Fibroblast of villous mesenchyme (primary cell): Measurements from ENCODE around the gene RNF215. TPM values are rescaled to one million over a fixed set of nuclear protein-coding genes. Genes with fewer than 3 reads are reported as not detected.

ENCODE experiments used
- DNase-seq: peaks from one replicate; pipeline ENCODE4 v3.0.0-alpha.2; 2010; ENCODE audit warnings: low read depth
- H3K4me3 ChIP-seq: 2 replicates; pipeline ENCODE4 v1.5.1; 2011; ENCODE audit warnings: low read depth, mild to moderate bottlenecking, low read length
- total RNA-seq: library from RNA; depleted of rRNA; stranded (reverse); fragments of >200 nt; gene quantifications from 2 replicates; pipeline ENCODE4 v1.2.3, GENCODE V29; 2012
- TF ChIP-seq, protein P1 (sequence below): IDR thresholded peaks from 2 replicates; pipeline ENCODE4 v1.5.1; 2012; ENCODE audit warnings: low read depth, mild to moderate bottlenecking, low read length; ENCODE audit not compliant: insufficient read depth

RNF215 gene
- total RNA-seq, 1 donor, result 20.3 TPM

DNA sequence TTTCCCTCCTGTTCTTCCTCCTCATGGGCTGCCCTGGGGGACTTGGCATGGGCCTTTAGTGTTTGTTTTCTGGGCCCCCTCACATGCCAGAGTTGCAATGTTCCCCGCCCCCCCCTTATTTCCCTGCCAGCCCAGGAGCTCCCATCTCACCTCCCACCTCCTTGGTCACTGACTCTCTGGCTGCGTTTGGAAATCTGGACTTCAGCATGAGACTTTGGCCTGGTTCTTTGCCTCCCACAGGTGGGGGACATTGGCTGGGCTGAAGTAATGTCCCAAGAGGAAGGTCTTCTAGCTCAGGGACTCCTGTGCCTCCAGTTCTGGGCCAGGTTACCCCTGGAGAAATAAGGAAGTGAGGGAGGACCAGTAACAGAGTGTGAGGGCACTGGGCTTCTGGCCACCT lies 45.3 kb upstream of the RNF215 start:
- H3K4me3 ChIP-seq, result no peak overlapping the region
- no peak for DNase-seq
- TF ChIP-seq, protein P1, sequence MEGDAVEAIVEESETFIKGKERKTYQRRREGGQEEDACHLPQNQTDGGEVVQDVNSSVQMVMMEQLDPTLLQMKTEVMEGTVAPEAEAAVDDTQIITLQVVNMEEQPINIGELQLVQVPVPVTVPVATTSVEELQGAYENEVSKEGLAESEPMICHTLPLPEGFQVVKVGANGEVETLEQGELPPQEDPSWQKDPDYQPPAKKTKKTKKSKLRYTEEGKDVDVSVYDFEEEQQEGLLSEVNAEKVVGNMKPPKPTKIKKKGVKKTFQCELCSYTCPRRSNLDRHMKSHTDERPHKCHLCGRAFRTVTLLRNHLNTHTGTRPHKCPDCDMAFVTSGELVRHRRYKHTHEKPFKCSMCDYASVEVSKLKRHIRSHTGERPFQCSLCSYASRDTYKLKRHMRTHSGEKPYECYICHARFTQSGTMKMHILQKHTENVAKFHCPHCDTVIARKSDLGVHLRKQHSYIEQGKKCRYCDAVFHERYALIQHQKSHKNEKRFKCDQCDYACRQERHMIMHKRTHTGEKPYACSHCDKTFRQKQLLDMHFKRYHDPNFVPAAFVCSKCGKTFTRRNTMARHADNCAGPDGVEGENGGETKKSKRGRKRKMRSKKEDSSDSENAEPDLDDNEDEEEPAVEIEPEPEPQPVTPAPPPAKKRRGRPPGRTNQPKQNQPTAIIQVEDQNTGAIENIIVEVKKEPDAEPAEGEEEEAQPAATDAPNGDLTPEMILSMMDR, result no peak

DNA sequence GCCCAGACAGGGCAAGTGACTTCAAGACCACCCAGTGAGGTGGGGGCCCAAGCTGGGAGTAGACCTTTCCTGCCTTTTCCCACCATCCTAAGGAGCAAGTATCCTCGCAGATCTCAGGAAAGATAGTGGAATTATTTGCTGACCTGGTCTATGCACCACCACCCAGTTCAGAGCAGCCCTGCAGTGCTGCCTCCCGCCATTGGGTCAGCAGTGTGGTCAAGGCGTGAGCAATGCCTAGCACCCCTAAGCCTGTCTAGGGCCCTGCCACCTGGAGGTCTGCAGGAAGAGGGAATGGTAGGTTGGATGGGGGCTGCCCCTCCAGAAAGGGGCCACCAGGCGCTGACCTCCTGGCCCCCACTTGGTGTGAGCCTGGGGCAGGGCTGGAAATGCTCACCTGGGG lies 44.9 kb upstream of the RNF215 start:
- TF ChIP-seq, protein P1, result no peak
- no peak overlapping the region for H3K4me3 ChIP-seq
- no peak for DNase-seq

DNA sequence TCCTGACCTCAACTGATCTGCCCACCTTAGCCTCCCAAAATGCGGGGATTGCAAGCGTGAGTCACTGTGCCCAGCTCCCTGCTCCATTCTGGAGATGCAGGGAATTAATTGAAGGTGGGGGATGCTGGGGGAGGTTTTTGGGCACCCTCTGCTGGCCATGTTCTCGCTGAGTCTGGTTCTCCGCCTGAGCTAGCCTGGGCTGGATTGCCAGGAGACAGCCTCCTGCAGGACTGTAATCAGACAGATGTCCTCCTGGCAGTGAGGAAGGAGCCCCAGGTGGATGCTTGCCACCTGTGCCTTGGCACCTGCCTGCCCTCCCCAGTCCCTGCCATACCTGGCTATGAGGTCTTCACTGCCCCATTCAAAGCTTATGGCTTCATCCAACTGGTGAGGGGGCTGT lies 43.7 kb upstream of the RNF215 start:
- no peak overlapping the region for H3K4me3 ChIP-seq
- DNase-seq, result no peak
- TF ChIP-seq, protein P1, result no peak

DNA sequence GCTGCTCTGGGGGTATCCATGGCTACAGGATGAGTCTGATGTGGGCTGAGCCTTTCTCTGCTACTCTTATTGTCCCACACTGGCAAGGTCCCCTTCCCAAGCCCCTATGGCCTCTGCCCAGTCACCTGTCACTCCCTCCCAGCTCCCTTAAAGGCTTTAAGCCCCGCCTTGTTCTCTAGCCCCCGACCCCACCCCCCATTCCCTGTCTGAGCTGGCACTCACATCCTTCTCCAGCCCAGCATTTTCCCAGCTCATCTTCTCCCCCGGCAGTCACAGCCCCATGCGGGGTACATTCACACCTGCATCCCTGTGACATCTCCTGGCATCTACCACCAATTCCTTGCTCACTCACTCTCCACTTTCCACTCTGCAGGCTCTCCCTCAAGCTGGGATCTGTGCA lies 42.7 kb upstream of the RNF215 start:
- TF ChIP-seq, protein P1, result no peak
- no peak overlapping the region for H3K4me3 ChIP-seq
- DNase-seq, result no peak

DNA sequence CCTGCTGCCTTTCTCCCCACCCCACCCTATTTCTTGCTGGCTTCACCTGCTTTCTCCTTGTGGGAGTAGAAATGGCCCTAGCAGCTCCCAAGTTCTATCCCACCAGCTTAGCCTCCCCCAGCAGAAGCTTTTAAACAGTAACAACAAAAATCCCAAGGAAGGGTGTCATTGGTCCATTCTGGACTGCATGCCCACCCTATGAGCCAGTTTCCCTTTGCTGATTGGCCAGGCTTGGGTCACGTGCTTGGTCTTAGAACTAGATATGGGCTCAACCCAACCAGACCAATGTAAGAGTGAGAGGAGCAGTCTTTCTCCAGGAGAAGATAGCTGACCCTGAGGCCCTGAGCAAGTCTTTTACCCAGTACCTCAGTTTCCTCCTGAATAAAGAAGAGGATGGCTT lies 40.7 kb upstream of the RNF215 start:
- no peak for DNase-seq
- TF ChIP-seq, protein P1, result no peak
- no peak overlapping the region for H3K4me3 ChIP-seq

DNA sequence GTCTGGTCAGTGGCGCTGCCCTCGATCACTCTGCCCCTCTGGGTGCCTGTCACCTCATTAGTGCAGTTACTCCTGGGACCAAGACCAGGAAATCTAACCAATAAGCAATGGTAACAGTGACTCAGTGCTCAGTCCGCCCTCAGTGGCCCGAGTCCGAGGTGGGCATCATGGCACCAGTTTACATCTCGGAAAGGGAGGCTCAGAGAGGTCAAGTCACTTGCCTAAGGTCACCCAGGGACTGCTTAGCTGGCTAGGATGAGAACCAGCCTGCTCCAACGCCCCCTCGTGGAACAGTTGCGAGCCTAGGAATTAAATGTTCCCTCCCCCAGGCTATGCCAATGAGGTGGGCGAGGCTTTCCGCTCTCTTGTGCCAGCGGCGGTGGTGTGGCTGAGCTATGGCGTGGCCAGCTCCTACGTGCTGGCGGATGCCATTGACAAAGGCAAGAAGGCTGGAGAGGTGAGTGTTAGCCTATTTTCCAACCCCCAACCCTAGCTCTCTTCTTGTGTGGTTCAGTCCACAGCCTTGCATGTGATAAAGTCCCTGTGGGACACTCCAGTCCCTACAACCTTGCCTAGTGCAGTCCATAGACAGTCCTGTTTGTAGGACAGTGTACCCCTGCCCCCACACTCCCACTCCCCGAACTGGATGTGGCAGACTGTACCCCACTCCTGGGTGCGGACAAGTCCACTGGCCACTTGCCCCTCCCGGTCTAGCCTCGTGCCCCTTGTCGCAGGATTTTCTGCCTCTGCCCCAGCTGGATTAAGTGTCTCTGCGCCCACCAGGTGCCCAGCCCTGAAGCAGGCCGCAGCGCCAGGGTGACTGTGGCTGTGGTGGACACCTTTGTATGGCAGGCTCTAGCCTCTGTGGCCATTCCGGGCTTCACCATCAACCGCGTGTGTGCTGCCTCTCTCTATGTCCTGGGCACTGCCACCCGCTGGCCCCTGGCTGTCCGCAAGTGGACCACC lies 39.5 kb upstream of the RNF215 start:
- H3K4me3 ChIP-seq, result peak overlapping the region; percentile 71
- peak; percentile 69 for DNase-seq
- TF ChIP-seq, protein P1, result peak; percentile 78
